Measurements from ENCODE around the gene CDX1. TPM values are rescaled to one million over a fixed set of nuclear protein-coding genes. Genes with fewer than 3 reads are reported as not detected.

CDX1 gene
- total RNA-seq, 2 donors from 2014 or later, result not detected

- peaks cover 4% of the 10 kb centered on the region for H3K4me1 Mint-ChIP-seq
- peaks cover 2% of the 10 kb centered on the region for H3K36me3 Mint-ChIP-seq (ENCODE audit: low read depth)
- H3K4me3 Mint-ChIP-seq, result no peak overlapping the region
- peaks cover 22% of the 10 kb centered on the region for H3K27me3 Mint-ChIP-seq
- no peaks in the 10 kb centered on the region for H3K9me3 ChIP-seq (ENCODE audit: control insufficient read depth, low read length, poor library complexity, severe bottlenecking)
- DNase-seq (no peak), ATAC-seq (no peak)
- no peak overlapping the region for H3K27ac Mint-ChIP-seq
These were observed 21.7 kb upstream of the CDX1 start for GRCh38 chr5:150144879-150145278.

DNA sequence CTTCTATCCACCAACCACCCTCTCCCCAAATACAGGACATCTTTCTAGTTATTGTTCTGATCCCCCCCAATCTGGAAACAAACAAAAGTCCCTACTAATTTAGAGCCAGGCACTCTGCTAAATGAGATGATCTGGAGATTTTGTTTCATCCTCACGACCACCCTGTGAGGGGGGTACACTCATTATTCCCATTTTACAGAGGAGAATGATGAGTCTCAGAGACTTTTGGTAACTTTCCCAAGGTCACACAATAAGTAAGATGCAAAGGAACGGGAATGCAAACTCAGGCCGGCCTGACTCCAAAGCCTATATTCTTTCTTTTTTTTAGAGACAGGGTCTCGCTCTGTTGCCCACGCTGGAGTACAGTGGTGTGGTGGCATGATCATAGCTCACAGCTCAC, 20.3 kb upstream of the CDX1 start:
- no peak overlapping the region for H3K4me3 Mint-ChIP-seq
- H3K27me3 Mint-ChIP-seq, result peaks cover 18% of the 10 kb centered on the region
- peaks cover 2% of the 10 kb centered on the region for H3K36me3 Mint-ChIP-seq (ENCODE audit: low read depth)
- no peak for DNase-seq
- ATAC-seq, result no peak
- H3K27ac Mint-ChIP-seq, result peak overlapping the region; percentile 57
- no peaks in the 10 kb centered on the region for H3K9me3 ChIP-seq (ENCODE audit: control insufficient read depth, low read length, poor library complexity, severe bottlenecking)
- peaks cover 4% of the 10 kb centered on the region for H3K4me1 Mint-ChIP-seq

GRCh38 chr5:150146862-150147601, 19.5 kb upstream of the CDX1 start:
- Mint-ChIP-seq H3K4me3 (no peak overlapping the region), H3K27me3 (peaks cover 16% of the 10 kb centered on the region), H3K4me1 (peaks cover 4% of the 10 kb centered on the region), H3K36me3 (ENCODE audit: low read depth) (peaks cover 2% of the 10 kb centered on the region), H3K27ac (no peak overlapping the region)
- H3K9me3 ChIP-seq (ENCODE audit: control insufficient read depth, low read length, poor library complexity, severe bottlenecking), result no peaks in the 10 kb centered on the region
- DNase-seq (no peak), ATAC-seq (no peak)

DNA sequence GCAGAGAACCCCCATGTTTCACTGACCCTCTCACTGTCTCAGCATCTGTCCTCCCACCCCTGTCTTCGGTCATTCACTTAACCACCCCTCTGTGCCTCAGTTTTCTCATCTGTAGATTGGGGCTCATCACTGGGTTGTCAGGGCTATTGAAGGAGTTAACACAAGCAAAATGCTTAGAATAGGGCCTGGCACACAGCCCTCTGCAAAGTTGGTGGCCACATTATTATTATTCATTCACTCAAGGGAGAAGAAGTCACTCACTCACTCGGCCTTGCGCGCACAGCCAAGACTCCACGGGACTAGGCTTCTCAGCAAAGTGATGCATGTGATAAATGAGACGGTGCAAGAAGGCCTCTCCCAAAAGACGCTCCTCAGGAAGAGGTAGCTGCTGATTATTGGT, 18.9 kb upstream of the CDX1 start:
- H3K36me3 Mint-ChIP-seq (ENCODE audit: low read depth), result peaks cover 2% of the 10 kb centered on the region
- no peak overlapping the region for H3K4me3 Mint-ChIP-seq
- no peaks in the 10 kb centered on the region for H3K9me3 ChIP-seq (ENCODE audit: control insufficient read depth, low read length, poor library complexity, severe bottlenecking)
- H3K27me3 Mint-ChIP-seq, result peaks cover 20% of the 10 kb centered on the region
- DNase-seq, result no peak
- ATAC-seq, result no peak
- no peak overlapping the region for H3K27ac Mint-ChIP-seq
- H3K4me1 Mint-ChIP-seq, result peaks cover 4% of the 10 kb centered on the region

DNA sequence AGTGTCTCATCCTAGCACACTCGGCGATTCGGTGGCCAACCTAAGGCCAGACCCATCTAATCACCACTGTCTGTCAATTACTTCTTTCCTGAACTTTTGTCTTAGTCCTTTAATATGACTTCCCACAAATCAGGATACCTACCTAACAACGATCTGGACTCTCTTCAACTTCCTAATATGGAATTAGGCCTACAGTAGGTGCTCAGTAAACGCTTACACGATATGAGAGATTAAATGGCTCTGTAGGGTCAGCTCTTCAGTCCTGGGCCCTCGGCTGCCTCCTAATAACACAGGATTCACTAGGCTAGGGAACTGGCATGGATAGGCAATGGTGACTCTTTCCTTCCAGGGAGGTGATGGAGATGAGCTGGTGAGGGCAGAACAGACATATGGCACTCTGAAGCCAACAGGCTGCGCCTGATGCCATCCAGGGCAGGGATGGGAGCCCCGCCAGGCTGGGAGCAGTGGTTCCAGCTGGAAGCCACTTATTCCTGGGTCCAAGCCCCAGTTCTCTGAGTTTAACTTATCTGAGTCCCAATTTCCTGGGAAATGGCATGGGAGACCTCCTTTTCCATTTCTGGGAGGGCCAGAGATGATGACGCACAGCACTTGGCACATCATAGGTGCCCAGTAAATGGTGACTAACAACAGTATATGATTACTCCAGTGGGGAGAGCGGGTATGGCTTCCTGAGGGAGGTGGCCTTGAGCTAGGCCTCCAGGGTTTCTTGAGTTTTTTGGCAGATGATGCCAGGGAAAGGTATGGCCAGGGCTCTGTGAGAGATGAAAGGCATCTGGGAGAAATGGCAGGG, 18.3 kb upstream of the CDX1 start:
- no peak overlapping the region for H3K4me3 Mint-ChIP-seq

DNA sequence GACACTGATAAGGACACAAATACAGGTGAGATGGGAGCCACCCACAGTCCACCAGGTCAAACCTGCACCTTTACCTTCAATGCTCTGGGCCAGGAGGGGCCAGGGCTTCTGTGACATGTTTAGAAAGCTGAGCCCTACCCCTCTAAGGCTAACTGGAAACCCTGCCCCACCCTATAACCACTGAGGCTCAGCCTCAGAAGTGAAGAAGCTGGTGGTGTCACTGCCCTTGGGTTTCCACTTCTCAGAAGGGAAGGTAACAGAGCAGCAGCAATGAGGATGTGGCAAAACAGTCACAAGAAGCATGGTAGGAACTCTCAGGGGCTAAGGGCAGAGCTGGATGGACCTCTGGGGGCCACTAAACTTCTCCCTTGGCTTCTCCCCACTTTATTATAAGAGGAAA, 17.0 kb upstream of the CDX1 start:
- Mint-ChIP-seq H3K4me3 (no peak overlapping the region), H3K4me1 (peaks cover 2% of the 10 kb centered on the region), H3K36me3 (ENCODE audit: low read depth) (peaks cover 2% of the 10 kb centered on the region), H3K27me3 (peaks cover 27% of the 10 kb centered on the region), H3K27ac (no peak overlapping the region)
- DNase-seq (no peak), ATAC-seq (no peak)
- no peaks in the 10 kb centered on the region for H3K9me3 ChIP-seq (ENCODE audit: control insufficient read depth, low read length, poor library complexity, severe bottlenecking)

More for the DNA sequence above, 18.3 kb upstream of the CDX1 start:
- Mint-ChIP-seq H3K27ac (no peak overlapping the region), H3K36me3 (ENCODE audit: low read depth) (peaks cover 2% of the 10 kb centered on the region), H3K27me3 (peaks cover 21% of the 10 kb centered on the region), H3K4me1 (no peaks in the 10 kb centered on the region)
- DNase-seq, result no peak
- H3K9me3 ChIP-seq (ENCODE audit: control insufficient read depth, low read length, poor library complexity, severe bottlenecking), result no peaks in the 10 kb centered on the region
- ATAC-seq, result no peak

- Mint-ChIP-seq H3K4me1 (peaks cover 9% of the 10 kb centered on the region), H3K4me3 (no peak overlapping the region), H3K36me3 (ENCODE audit: low read depth) (peaks cover 2% of the 10 kb centered on the region), H3K27me3 (peaks cover 53% of the 10 kb centered on the region), H3K27ac (no peak overlapping the region)
- ATAC-seq (no peak), DNase-seq (no peak)
- no peaks in the 10 kb centered on the region for H3K9me3 ChIP-seq (ENCODE audit: control insufficient read depth, low read length, poor library complexity, severe bottlenecking)
These were observed 13.7 kb upstream of the CDX1 start for GRCh38 chr5:150152636-150153462.

- DNase-seq (no peak), ATAC-seq (no peak)
- H3K4me3 Mint-ChIP-seq, result no peak overlapping the region
- H3K36me3 Mint-ChIP-seq (ENCODE audit: low read depth), result peaks cover 2% of the 10 kb centered on the region
- H3K27ac Mint-ChIP-seq, result no peak overlapping the region
- peaks cover 9% of the 10 kb centered on the region for H3K4me1 Mint-ChIP-seq
- no peaks in the 10 kb centered on the region for H3K9me3 ChIP-seq (ENCODE audit: control insufficient read depth, low read length, poor library complexity, severe bottlenecking)
- H3K27me3 Mint-ChIP-seq, result peaks cover 50% of the 10 kb centered on the region
These were observed 13.1 kb upstream of the CDX1 start for GRCh38 chr5:150153483-150153882.

DNA sequence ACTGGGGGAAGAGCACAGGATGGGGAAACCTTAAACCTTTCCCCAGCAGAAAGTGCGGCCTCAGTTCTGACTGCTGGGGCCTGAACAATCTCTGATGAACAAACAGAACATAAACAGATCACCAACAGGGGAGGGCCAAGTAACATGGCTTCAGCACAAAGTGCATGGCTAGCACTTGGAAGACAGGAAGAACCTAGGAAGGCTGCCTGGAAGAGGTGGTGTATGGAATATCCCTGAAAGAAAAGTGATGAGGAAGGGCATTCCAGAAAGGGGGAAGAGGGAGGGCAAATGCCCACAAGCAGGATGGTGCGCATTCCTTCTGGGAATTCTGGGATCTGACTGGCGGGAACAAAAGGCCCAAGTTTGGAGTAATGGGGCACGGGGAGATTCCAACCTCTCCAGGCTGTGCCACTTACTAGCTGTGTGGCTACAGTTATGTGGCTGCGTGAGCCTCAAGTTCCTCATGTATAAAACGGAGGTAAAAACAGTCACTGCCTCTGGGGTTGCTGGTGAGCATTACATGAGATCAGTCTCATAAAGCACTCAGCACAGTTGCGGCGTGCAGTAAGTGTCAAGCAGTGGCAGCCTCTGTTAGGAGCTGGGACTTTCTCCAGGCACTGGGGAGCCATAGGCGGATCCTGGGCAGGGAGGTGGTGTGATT, 12.5 kb upstream of the CDX1 start:
- H3K27me3 Mint-ChIP-seq, result peaks cover 44% of the 10 kb centered on the region
- peaks cover 2% of the 10 kb centered on the region for H3K36me3 Mint-ChIP-seq (ENCODE audit: low read depth)
- H3K9me3 ChIP-seq (ENCODE audit: control insufficient read depth, low read length, poor library complexity, severe bottlenecking), result no peaks in the 10 kb centered on the region
- peak; percentile 36 for ATAC-seq
- peaks cover 9% of the 10 kb centered on the region for H3K4me1 Mint-ChIP-seq
- peak overlapping the region; percentile 45 for H3K4me3 Mint-ChIP-seq
- no peak for DNase-seq
- no peak overlapping the region for H3K27ac Mint-ChIP-seq

DNA sequence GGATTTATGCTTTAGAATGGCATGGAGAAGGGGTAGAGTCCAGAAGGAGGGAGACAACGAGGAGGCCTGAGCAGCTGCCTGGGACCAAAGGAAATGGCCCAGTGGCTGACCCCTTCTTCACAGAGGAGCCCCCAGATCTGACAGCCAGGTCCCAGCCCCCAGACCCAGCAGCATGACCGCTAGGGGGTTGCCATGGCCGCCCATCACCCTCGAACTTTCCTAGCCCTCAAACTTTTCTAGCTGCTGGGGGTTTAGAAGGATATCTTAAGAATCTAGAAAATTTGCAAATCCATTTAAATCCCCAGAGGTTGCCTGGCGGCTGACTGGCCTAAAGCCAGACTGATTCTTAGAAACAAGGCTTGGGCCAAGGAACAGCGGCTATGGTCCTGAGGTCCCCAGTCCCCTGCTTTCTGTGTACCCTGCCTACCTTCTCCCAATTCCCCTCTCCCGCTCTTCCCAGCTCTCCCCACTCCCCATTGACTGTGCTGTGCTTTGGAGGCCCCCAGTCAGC, 11.9 kb upstream of the CDX1 start:
- H3K27ac Mint-ChIP-seq, result no peak overlapping the region
- H3K27me3 Mint-ChIP-seq, result peaks cover 44% of the 10 kb centered on the region
- H3K4me1 Mint-ChIP-seq, result peaks cover 9% of the 10 kb centered on the region
- DNase-seq (no peak), ATAC-seq (no peak)
- H3K4me3 Mint-ChIP-seq, result peak overlapping the region; percentile 45
- peaks cover 2% of the 10 kb centered on the region for H3K36me3 Mint-ChIP-seq (ENCODE audit: low read depth)
- H3K9me3 ChIP-seq (ENCODE audit: control insufficient read depth, low read length, poor library complexity, severe bottlenecking), result no peaks in the 10 kb centered on the region

GRCh38 chr5:150155258-150156026, 11.1 kb upstream of the CDX1 start, which contains the start of gene PDGFRB:
Gene PDGFRB, minus strand, starts transcription at chr5:150155845. Its CDS starts 18,798 bp downstream, at chr5:150137047.
- no peaks in the 10 kb centered on the region for H3K9me3 ChIP-seq (ENCODE audit: control insufficient read depth, low read length, poor library complexity, severe bottlenecking)
- Mint-ChIP-seq H3K36me3 (ENCODE audit: low read depth) (peaks cover 2% of the 10 kb centered on the region), H3K4me3 (peak within 1 kb of the TSS; percentile 89), H3K27me3 (peaks cover 44% of the 10 kb centered on the region), H3K4me1 (peaks cover 9% of the 10 kb centered on the region), H3K27ac (peak within 1 kb of the TSS; percentile 45)
- DNase-seq (no peak), ATAC-seq (peak; percentile 57)

DNA sequence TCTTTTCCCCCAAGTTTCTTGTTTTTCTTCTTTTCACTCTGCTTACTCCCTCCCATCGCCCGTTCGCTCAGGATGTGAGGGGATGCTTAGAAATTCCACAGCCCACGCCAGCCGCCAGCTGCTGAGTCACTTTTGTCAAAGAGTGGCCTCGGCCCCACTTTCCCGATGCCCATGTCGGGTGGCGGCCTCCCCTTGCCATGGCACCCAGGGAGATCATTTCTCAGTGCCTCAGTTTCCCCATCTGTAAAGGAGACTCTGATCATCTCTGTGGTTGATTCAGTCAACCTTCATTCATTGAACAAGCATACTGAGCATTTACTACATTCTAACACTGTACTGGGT, 10.6 kb upstream of the CDX1 start:
- peak overlapping the region; percentile 45 for H3K27ac Mint-ChIP-seq
- H3K9me3 ChIP-seq (ENCODE audit: control insufficient read depth, low read length, poor library complexity, severe bottlenecking), result no peaks in the 10 kb centered on the region
- H3K27me3 Mint-ChIP-seq, result peaks cover 44% of the 10 kb centered on the region
- ATAC-seq (no peak), DNase-seq (no peak)
- H3K36me3 Mint-ChIP-seq (ENCODE audit: low read depth), result peaks cover 2% of the 10 kb centered on the region
- peak overlapping the region; percentile 89 for H3K4me3 Mint-ChIP-seq
- H3K4me1 Mint-ChIP-seq, result peaks cover 10% of the 10 kb centered on the region
